ENCODE data around the gene SYNGR2. TPM values are rescaled to one million over a fixed set of nuclear protein-coding genes. Genes with fewer than 3 reads are reported as not detected.
A peak's percentile ranks its signal among the peaks of the same experiment; 100 is the strongest.

The SYNGR2 gene
- total RNA-seq, 1 experiment from 2014 or later = 148 TPM

DNA sequence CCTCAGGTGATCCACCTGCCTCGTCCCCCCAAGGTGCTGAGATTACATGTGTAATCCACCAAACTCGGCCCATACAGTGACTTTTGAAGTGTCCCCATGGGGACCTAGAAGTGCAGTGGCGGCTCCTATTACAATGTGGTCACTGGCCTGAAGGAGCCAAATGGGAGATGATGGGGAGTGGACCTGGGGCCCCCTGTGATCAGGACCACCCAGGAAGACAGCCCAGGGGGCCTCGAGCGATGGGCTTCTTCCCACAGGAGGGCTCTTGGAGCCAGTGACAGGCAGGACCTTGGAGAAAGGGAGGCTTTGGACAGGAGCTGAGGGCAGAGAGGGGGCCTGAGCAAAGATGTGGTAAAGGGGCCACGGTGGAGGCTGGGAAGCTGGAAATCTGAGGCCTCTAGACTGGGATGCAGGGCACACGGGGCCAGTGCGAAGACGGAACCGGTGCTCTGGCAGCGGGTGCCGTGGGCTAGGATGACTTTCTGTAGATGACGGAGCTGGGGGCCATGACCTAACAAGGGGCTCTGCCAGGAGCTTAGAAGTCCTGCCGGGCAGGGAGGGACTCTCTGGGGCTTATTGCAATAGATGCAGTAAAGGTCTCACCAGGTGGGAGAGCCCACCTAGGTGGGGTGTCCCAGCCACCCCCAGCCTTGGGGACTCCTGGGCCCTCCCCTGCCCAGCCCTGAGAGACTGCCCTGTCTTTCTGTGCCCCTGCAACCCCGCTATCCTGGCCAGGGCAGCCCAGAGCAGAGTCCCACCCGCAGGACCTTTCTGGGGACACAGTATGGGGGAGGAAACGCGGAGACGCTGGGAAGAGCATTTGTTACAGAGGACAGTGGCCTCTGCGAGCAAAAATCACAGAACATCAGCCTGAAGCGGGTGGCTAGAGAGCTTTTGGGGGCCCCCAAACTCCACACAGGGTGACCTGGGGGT lies 24.9 kb upstream of the SYNGR2 start (continued):
- TF ChIP-seq, protein P1, sequence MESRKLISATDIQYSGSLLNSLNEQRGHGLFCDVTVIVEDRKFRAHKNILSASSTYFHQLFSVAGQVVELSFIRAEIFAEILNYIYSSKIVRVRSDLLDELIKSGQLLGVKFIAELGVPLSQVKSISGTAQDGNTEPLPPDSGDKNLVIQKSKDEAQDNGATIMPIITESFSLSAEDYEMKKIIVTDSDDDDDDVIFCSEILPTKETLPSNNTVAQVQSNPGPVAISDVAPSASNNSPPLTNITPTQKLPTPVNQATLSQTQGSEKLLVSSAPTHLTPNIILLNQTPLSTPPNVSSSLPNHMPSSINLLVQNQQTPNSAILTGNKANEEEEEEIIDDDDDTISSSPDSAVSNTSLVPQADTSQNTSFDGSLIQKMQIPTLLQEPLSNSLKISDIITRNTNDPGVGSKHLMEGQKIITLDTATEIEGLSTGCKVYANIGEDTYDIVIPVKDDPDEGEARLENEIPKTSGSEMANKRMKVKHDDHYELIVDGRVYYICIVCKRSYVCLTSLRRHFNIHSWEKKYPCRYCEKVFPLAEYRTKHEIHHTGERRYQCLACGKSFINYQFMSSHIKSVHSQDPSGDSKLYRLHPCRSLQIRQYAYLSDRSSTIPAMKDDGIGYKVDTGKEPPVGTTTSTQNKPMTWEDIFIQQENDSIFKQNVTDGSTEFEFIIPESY (IDR thresholded peaks at IDR 0.05; ENCODE audit: extremely low read depth, insufficient replicate concordance, low read length) = no peak
- no peak for TF ChIP-seq ELF1 (IDR thresholded peaks at IDR 0.05; ENCODE audit: borderline replicate concordance, low read depth)
- TF ChIP-seq RAD21 (IDR thresholded peaks at IDR 0.05; ENCODE audit: low read depth) = no peak
- no peak for TF ChIP-seq POLR2A (IDR thresholded peaks at IDR 0.05; ENCODE audit: borderline replicate concordance, extremely low read depth, insufficient read depth, insufficient read length)
- TF ChIP-seq, protein P2, sequence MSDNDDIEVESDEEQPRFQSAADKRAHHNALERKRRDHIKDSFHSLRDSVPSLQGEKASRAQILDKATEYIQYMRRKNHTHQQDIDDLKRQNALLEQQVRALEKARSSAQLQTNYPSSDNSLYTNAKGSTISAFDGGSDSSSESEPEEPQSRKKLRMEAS (IDR thresholded peaks at IDR 0.05) = no peak

DNA sequence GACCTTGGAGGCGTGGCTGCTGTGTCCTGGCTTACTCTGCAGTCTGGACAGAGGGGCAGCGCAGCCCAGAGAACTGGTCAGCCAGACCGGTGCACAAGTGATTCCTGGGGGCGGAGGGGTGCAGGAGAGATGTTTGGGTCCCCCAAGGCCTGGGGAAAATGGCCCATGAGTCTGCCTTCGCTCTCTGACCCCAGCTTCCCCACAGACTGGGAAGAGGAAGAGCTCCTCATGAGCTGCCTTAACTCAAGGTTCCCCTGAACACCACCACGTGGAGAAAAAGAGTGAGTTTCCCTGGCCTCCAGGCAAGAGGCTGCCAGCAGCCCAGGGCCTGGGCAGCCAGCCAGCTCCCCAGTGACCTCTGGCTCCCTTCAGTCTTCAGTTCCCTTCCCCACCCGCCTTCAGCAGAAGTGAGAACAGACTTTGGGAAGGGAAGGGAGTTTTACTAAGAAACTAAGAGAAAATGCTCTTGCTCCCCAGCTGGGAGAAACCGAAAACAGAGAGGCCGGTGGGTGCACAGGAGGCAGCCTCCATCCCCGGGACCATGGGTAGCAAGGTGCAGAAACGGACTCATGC lies 24.1 kb upstream of the SYNGR2 start:
- POLR2A ChIA-PET = interaction anchor here (0.8 to 1.8 kb wide), 2 partner anchors 25 to 43 kb away, joined by 3 to 9 read pairs; partner anchors contain the start of genes AFMID and TK1
- H3K36me3 ChIP-seq (ENCODE audit: control insufficient read depth in 1 of 2, insufficient read depth in 2 of 2, low read length in 2 of 2) = no peaks in the 10 kb centered on the region
- ATAC-seq = no peak

More for the DNA sequence above, 24.1 kb upstream of the SYNGR2 start:
- Histone ChIP-seq H3K4me1 (ENCODE audit: control insufficient read depth in 1 of 2, insufficient read depth in 2 of 2, low read length in 2 of 2) (peaks cover 46 to 66% of the 10 kb centered on the region in 2 experiments), H3K27me3 (ENCODE audit: insufficient read depth, low read length) (no peaks in the 10 kb centered on the region), H3K4me3 (replicated peaks in 1 of 2; ENCODE audit: low read depth in 1 of 2, low read length in 2 of 2) (no peak overlapping the region), H3K4me2 (ENCODE audit: low read length) (peak overlapping the region; percentile 58), H3K79me2 (ENCODE audit: insufficient read depth, low read length) (no peaks in the 10 kb centered on the region), H3K9me2 (ENCODE audit: insufficient read depth) (no peaks in the 10 kb centered on the region), H3K9ac (ENCODE audit: low read length) (peak overlapping the region; percentile 31), H4K20me1 (ENCODE audit: insufficient read depth) (no peaks in the 10 kb centered on the region), H3K9me3 (ENCODE audit: control insufficient read depth in 1 of 2, insufficient read depth in 1 of 2, low read depth in 1 of 2, low read length in 2 of 2) (no peaks in the 10 kb centered on the region), H2AFZ (ENCODE audit: low read depth, low read length, poor library complexity, severe bottlenecking) (no peak overlapping the region), H3K27ac (ENCODE audit: low read depth, low read length) (no peak overlapping the region; the same call in 1 of the 2 replicates)
- no peak for DNase-seq (ENCODE audit: low read depth, low spot score)
- ChIA-PET CTCF (interaction anchor here (0.7 to 1.8 kb wide), 6 partner anchors 9 to 107 kb away, joined by 3 to 6 read pairs (median 4); partner anchors contain the start of genes AFMID and TK1), RAD21 (ENCODE audit: low non-redundant PET in 1 of 2, low total read pairs in 2 of 2, uncharacterized antibody in 2 of 2, unreplicated experiment in 2 of 2) (interaction anchor here in 1 of 2 experiments (0.6 kb wide), 1 partner anchor 24 kb away, joined by 6 read pairs; no protein-coding TSS in a partner anchor)
- BruUV-seq (replicated peaks) = no TSS peak
- TF ChIP-seq EGR1 (IDR thresholded peaks at IDR 0.05; ENCODE audit: low read depth) = no peak
- TF ChIP-seq FOSL1 (IDR thresholded peaks at IDR 0.05; ENCODE audit: low read depth) = no peak
- TF ChIP-seq, protein P1 (IDR thresholded peaks at IDR 0.05; ENCODE audit: extremely low read depth, insufficient replicate concordance, low read length) = no peak
- TF ChIP-seq TCF7L2 (IDR thresholded peaks at IDR 0.05; ENCODE audit: borderline replicate concordance, extremely low read depth, insufficient read depth, insufficient read length) = no peak
- no peak for TF ChIP-seq ZFX (IDR thresholded peaks at IDR 0.05)
- no peak for TF ChIP-seq EZH2phosphoT487 (IDR thresholded peaks at IDR 0.05; ENCODE audit: borderline replicate concordance)
- intact Hi-C loops (cut with micrococcal nuclease) = no loop called here
